ENCODE results near the gene POLR2J3.
A peak's percentile ranks its signal among the peaks of the same experiment; 100 is the strongest.
"Not testable (repeated sequence)": the region's sequence is repeated elsewhere in the genome, so short reads cannot be mapped to it uniquely, and the experiment has no call there.

POLR2J3 gene

DNA sequence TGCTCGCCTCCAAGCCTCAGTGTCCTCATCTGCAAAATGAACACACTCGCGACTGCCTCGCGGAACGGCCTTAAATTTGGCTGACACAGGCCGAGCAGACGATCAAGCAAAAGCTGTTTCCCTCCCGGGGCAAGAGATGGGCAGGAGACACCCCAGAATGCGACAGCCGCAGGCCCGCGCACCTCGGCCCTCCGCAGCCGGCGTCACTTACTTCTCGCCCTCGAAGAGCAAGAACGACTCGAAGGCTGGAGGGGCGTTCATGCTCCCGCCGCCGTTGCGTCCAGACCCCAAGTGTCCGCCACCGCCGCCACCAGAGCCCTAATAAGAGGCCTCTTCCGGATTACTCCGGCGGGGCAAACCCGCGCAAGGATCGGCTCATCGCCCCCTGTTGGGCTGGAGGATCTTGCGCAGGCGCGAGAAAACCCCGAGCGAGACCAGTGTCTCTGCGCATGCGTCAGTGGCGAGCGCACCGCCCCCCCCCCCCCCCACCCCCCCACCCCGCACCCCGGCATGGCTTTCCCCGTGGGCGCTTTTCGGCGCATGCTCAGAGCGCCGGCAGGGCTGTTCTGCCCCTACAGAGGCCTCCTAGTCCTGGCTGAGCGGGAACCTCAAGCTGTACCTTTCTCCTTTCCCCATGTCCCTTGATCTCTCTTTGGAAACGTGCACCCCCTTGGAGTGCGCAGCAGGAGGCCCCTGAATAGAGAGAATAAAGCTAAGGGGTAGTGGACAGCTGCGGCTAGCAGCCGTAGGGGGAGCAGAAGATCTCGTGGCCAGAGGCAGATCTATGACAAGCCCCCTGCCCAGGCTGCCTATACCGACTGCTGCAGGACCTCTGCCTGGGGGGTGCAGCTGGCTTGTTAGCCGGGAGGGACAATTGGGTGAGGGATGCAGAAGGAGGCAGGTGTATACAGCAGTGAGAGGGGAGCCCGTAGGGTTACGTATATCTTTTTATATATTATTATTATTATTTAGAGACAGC is at the start of gene POLR2J3:
Gene POLR2J3 (minus strand): TSS at position 323 of the 979 bp plus-strand sequence. CDS start 62 bp downstream, at position 261.
- DNase-seq (ENCODE audit: low spot score) = peak; percentile 95

DNA sequence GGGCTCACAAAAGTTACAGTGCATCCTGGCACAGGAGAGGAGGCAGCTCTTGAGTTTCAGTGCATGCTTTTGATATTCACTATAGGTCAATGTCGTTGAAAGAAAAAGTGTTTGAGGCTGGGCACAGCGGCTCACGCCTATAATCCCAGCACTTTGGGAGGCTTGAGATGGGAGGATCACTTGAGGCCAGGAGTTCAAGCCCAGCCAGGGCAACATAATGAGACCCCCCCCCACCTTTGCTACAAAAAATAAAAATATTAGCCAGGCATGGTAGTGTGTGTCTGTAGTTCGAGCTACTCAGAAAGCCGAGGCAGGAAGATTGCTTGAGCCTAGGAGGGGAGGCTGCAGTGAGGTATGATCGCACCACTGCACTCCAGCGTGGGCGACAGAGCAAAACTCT is 45.7 kb upstream of the POLR2J3 start:
- DNase-seq (ENCODE audit: low spot score) = peak; percentile 0

DNA sequence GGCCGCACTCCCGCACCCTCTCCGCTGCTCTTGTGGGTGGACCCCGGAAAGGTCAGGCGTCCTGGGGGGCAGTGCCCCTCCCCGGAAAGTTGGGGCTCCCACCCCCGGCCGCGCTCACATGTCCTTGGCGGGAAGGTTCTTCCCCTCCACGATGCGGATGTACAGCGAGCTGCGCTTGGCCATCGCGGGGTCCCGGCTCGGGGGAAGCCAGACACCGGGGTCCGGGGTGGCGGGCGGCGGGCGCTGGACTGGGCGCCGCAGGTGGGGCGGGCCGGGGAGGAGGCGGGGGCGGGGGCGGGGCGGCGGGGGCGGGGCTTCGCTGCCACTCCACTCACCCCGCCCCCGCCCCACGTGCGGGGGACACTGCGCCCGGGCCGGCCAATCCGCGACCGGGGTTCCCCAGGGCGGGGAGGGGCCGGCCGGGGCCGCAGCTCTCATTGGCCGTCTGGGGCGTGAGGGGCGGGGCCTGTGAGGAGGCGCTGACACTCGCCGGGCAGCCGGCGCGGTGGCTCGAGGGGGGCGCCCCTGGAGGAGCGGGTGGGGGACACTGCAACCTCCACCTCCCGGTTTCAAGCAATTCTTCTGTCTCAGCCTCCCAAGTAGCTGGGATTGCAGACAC is 44.2 kb upstream of the POLR2J3 start, which contains the start of gene RASA4:
Gene RASA4 (minus strand): TSS at position 250 of the 619 bp plus-strand sequence. CDS start 67 bp downstream, at position 183.
- DNase-seq (ENCODE audit: low spot score) = peak; percentile 1

DNA sequence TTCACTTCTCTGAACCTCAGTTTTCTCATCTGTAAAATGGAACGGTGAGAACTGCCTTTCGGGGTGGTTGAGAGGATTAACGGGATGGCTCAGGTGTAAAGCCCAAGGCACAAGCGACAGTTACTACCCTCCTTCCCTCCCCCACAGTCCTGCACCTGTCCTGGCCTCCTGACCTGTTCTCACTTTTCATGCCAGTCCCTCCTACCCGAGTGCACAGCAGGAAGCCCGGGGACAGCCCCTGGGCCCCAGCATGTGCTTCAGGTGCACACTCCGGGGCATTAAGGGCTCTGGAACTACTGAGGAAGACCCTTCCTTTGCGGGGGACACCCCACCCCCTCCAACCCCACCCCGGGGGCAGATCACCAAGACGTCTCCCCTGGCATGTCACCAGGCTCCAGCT is 43.5 kb upstream of the POLR2J3 start:
- not testable (repeated sequence) for DNase-seq (ENCODE audit: low spot score)

DNA sequence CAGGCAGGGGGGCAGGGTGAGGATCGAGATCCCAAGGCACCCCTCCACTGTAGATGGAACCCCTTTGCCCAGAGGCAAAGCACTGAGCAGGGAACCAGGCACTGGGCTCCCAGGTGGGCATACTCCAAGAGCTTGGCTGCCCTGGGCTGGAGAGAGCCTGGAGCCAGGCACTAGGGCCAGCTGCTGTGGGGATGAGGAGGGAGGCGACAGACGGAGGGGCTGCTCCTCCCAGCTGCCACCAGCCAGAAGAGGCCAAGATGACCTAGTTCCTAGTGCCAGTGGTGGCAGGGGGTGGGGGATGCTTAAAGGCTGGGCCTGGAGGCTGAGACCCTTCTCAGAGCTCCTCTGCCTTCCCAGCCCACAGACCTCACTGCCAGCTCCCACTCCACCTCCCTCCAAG is 42.5 kb upstream of the POLR2J3 start:
- not testable (repeated sequence) for DNase-seq (ENCODE audit: low spot score)

DNA sequence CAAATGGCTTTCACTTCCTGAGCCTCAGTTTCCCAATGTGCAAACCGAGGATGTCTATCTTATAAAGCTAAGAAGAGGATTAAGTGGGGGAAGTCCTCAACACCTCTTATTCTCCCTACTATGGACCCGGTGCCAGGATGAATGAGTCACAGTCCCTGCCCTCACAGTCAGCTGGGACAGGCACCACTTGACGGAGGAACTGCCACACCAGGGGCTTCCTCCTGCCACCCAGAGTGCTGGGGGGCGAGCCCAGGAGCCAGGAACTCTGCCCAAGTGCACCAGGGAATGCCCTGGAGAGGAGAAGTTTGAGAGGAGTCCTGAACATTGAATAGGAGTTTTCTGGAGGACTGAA is 41.9 kb upstream of the POLR2J3 start:
- not testable (repeated sequence) for DNase-seq (ENCODE audit: low spot score)

DNA sequence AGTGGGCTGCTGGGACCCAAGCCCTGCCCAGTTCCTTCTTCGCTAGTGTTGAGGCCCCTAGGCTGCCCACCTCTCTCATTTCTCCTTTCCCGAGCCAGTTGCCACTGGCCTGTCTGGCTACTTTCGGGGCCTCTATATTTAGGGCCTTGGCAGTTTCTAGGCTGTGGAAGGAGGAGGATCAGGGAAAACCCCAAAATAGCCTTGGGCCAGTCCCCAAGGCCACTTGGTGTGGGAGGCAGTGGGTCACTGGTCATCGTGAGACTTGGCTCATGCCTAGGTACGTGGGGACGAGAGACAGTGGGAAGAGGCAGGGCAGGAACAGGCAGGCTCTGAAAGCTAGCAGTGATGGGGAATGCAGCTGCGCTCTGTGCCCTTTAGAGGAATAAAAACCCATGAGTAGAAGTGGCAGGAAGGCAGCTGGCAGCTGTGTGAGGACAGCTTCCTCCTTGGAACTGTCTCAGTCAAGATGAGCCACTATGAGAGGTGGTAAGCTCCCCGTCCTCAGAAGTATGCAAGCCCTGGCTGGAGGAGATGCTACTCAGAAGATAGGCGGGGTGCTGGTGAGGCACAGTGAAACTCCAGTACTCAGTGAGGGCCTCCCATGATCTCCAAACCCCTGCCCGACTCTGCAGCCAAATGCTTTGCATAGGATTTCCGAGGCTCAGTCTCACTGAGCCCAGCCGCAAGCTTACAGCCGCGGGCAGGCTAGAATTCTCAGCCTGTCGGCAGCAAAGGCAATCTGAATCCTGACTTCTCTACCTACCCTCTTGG is 41.4 kb upstream of the POLR2J3 start:
- not testable (repeated sequence) for DNase-seq (ENCODE audit: low spot score)

DNA sequence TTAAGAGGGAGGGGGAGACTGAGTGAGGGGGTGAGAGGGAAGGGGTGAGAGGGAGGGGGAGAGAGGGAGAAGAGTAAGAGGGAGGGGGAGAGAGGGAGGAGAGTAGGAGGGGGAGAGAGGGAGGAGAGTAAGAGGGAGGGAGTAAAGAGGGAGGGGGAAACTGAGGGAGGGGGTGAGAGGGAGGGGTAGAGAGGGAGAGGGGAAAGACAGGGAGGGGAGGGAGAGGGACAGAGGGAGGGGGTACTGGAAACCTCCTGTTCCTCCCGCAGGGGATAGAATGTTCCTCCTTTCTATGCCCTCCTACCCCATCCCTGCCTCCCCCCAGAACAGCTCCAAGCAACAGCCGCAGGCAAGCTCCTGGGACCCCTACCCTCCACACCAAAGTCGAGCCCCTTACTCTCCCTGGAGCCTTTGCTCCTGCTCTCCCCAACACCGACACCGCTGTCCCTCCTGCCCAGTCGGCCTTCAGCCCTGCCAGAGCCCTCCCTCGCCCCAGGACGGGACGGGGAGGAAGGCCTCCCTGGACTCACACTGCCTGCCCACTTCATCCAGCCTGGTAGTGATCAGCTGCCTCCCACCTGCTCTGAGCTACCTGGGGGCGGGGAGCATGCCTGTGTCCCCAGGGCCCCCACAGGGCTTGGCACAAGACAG is 39.4 kb upstream of the POLR2J3 start:
- peak; percentile 26 for DNase-seq (ENCODE audit: low spot score)

DNA sequence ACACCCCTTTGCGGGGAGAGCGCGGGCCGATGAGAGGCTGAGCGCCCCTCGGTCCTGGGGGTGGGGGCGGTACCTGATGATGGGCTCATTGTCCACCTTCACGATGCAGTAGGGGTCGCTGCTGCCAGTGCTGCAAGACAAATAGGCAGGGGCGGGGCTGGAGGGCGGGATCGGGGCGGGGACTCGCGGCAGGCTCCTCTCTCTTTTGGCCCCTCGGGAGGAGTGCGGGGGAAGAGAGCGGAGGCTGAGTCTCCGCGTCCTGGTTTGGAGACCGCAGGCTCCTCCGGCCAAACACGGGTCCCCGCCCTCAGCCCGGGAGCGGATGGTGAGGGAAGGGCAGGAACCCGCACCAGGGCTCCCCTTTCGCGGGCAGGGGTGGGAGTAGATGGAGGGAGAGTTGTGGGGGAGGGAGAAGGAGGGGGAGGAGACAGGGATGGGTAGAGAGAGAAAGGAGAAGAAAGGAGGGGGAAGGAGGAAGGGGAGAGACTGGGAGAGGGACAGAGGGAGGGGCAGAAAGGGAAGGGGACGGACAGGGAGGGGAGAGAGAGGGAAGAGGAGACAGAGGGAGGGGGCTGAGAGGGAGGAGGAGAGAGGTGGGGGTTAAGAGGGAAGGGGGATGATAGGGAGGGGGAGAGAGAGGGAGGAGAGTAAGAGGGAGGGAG is 38.8 kb upstream of the POLR2J3 start:
- not testable (repeated sequence) for DNase-seq (ENCODE audit: low spot score)

DNA sequence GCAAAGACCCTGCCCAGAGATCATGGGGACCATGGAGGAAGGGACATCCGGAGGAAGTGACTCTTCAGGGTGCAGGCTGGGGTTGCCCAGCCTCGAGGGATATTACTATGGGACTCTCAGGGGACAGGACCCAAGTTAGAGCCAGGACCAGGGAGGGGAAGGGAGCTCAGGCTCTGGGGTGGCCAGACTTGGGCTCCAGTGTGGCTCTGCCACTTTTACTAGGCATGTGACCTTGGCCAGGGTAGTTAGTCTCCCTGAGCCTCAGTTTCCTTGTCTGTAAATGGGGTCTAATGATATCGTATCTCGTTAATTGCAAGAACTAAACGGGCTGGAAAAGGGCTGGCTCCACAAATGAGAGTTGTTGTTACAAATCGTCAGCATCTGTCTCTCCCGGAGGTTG is 38.1 kb upstream of the POLR2J3 start:
- not testable (repeated sequence) for DNase-seq (ENCODE audit: low spot score)

DNA sequence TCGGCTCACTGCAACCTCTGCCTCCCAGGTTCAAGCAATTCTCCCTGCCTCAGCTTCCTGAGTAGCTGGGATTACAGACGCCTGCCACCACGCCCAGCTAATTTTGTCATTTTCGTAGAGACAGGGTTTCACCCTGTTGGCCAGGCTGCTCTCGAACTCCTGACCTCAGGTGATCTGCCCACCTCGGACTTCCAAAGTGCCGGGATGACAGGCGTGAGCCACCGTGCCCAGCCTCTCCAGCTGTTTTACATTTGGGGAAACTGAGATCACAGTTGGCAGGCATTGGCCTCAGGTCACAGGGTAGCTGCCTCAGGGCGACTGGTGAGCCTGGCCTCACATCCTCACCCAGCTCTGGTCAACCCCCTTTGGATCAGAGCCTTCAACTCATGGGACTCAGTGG is 37.4 kb upstream of the POLR2J3 start:
- DNase-seq (ENCODE audit: low spot score) = not testable (repeated sequence)

DNA sequence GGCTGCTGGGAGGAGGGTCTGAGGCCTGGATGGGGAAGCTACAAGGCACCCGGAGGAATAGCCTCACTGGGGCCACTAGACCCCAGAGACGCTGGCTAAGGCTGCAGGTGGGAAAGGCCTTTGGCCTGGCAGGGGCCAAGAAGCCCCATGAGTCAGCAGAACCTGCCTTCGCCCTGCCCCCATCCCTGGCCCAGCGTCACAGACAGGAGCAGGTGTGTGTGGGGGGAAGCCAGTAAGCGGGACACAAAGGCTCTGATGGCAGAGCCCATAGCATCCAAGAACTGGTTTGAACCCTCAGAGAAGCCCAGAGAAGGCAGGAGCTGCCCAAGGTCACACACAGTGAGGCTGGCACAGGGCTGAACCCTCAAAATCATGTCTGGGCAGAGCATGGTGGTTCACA is 34.5 kb upstream of the POLR2J3 start:
- DNase-seq (ENCODE audit: low spot score) = not testable (repeated sequence)

DNA sequence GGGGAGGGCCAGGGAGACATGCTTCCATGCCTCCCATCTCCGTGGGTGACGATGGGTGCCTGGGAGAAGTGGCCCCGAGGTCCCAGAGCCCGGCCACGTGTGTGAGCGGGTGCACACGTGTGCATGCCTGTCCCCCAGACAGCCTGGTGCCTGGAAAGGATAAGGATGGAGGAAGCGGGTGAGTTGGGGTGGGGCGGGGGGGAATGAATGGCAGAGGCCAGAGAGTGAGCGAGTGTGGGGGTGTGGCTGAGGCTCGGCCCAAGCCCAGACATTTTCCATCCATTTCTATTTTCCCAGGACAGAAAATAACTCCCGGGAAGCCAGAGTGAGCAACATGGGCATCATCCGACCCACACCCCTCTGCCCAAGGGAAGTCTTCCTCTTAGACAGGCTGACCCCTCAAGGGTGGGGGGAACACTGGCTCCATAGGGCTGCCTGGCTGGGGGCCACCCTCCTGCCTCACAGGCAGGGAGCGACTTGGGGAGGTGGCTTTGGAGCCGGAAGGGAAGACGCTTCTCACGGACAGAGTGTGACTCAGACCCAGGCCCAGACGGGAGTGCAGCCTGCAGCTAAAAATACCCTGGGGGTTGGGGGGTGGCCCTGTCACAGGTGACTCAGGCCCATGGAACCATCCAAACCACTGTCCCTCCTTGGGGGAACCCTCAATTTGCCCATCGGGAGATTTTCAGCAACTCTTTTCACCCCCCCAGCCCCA is 32.2 kb upstream of the POLR2J3 start:
- DNase-seq (ENCODE audit: low spot score) = not testable (repeated sequence)

DNA sequence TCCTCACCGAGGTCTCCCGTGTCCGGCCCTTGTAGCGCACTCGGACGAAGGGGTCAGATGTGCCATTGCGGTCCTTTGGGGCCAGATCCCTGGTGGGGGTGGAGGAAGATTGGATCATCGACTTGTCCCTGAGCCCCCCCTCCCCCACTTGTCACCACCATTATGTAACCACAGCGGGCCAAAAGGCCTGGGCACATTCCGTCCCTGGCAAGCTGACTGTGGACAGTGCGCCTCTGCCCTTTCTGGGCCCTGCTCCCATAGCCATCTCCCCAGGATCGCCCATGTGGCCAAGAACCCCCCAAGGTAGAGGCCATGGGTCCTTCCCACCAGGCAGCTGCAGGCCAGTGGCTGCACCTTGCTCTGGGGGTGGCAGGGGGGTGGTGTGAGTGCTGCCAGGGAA is 29.9 kb upstream of the POLR2J3 start:
- not testable (repeated sequence) for DNase-seq (ENCODE audit: low spot score)

DNA sequence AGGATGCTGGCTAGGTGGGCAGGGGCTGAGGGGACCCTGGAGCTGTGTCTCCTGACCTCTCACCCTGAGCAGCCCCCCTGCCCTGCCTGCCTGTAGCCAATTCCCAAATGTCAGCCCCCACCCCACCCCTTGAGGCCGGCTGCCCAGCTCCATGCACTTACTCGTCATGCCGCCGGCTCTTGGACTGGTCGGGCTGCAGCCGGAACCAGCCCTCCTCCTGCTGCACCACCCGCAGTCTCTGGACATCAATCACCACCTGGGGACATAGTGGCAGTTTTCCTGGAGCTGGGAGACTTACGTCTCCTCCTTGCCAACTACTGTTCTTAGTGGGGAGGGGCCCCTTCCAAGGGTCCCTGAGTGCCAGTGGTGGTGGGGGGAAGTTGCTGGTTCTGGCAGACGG is 27.3 kb upstream of the POLR2J3 start:
- DNase-seq (ENCODE audit: low spot score) = not testable (repeated sequence)

DNA sequence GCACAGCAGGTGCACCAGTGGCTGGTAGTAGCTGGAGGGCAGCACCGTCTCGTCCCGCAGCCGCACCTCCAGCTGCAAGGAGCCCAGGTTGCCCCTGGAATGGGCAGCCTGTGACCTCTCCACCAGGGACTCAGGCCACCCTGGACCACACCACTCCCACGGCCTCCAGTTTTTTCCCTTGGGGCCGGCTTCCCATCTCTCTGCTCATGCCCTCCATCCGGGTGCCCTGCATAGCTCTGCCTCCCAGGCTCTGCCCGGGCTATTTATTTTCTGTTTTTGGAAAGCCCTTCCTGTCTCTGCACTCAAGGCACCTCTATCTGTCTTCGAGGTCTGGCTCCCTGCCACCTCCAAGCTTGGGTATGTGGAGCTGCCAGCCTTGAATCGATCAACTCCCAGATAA is 23.7 kb upstream of the POLR2J3 start:
- DNase-seq (ENCODE audit: low spot score) = not testable (repeated sequence)

DNA sequence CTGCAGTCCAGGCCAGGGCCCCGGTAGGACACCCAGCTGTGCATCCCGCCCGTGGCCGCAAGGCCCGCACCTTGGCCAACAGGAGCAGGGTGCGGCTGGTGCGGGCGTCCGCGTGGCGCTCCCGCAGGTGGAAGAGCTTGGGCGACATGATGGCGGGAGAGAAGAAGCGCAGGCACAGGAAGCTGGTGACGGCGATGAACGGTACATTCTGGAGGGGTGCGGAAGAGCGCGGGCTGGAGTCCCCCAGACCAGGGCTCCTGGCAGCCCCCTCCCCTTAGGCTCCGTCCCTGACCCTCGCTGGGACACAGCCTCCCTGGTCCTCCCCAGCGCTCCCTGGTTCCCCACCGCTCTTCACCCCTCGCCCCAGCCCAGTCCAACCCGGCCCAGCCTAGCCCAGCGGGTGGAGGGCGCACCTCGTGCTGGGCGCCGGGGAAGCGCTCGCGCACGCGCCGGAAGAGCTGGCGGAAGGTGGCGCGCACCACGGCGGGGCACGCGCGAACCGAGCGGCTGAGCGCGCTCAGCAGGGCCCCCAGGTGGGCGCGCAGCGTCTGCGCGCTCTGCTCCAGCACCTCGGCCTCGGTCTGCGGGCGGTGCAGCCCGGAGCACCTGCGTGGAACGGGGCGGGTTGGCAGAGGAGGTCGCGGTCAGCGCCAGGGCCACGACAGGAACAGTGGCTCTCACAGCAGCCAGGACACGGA is 21.4 kb upstream of the POLR2J3 start:
- DNase-seq (ENCODE audit: low spot score) = not testable (repeated sequence)

DNA sequence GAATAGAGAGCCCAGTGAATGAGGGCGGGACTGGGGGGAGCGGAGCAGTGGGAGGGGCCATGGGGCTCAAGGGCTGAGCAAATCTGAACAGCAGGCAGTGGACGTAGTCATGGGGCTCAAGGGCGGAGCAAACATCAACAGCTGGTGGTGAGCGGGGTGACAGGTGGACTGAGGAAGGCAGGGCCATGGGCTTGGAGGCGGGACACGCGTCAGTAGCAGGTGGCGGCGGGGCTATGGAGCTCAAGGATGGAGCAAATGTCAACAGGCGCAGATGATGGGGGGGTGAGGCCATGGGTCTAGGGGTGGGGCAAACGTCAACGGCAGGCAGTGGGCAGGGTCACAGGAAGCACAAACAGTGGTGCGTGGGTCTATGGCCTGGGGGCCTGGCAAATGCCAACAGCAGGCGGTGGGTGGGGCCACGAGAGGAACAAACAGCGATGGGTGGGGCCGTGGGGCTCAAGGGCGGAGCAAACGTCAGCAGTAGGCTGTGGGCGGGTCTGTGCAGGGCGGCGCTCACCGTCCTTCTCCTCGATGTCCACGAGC is 20.2 kb upstream of the POLR2J3 start:
- DNase-seq (ENCODE audit: low spot score) = not testable (repeated sequence)

DNA sequence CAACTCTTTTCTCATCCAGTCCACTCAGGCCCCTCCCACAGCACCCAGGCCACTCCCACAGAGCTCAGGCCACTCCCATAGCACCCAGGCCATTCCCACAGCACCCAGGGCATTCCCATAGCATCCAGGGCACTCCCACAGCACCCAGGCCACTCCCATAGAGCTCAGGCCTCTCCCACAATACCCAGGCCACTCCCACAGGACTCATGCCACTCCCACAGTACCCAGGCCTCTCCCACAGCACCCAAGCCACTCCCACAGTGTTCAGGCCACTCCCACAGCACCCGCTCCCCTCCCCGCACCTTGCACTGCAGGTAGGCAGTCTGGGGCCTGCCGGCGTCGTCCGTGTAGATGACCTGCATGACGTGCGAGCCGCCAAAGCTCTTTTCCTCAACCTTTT is 17.5 kb upstream of the POLR2J3 start:
- not testable (repeated sequence) for DNase-seq (ENCODE audit: low spot score)

DNA sequence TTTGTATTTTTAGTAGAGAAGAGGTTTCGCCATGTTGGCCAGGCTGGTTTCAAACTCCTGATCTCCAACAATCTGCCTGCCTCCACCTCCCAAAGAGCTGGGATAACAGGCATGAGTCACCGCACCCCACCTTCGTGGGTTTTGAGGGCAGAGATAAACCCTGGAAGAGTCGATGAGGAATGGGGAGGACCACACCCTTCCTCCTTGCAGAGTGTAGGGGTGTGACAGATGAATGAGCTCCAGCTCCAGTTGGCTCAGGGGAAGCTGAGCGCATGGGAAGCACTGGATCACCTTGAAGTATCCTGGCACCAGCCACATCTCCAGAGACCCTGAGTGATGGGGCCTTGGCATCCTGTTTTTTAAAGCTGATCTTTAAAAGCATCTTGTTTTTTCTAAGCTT is 11.1 kb upstream of the POLR2J3 start:
- DNase-seq (ENCODE audit: low spot score) = not testable (repeated sequence)
